Right hindlimb (tissue), 1 donor: ENCODE results near the gene KSR1.

Source experiments
- DNase-seq: peaks from one replicate; pipeline ENCODE4 v3.0.0-alpha.2; 2018

The KSR1 gene

DNA sequence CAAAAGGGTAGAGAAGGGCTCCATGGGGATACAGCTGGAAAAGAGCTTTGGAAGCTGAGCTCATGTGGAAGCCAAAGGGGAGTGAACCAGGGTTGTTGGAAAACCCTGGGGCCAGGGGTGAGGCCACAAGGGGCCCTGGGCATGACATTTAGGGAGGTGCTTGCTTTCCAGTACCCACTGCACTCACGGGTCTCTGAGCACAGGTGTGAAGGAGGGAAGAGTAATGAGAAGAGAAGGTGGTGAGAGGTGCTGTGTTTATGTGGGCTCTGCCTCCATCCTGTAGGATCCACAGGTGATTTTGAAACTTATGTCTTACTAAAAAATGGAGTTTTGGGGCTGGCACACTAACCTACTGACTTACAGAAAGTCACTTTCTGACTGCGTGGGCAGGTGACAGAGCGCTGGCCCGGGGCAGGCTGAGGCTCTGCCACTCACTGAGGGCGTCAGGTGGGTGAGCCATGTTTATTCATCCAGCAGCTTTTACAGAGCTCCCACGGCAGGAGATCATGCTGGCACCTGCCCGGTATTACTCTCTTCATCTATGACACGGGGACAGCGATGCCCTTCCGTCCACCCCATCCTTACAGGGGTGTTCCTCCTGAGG lies 18.9 kb downstream of the KSR1 start:
- no peak for DNase-seq

DNA sequence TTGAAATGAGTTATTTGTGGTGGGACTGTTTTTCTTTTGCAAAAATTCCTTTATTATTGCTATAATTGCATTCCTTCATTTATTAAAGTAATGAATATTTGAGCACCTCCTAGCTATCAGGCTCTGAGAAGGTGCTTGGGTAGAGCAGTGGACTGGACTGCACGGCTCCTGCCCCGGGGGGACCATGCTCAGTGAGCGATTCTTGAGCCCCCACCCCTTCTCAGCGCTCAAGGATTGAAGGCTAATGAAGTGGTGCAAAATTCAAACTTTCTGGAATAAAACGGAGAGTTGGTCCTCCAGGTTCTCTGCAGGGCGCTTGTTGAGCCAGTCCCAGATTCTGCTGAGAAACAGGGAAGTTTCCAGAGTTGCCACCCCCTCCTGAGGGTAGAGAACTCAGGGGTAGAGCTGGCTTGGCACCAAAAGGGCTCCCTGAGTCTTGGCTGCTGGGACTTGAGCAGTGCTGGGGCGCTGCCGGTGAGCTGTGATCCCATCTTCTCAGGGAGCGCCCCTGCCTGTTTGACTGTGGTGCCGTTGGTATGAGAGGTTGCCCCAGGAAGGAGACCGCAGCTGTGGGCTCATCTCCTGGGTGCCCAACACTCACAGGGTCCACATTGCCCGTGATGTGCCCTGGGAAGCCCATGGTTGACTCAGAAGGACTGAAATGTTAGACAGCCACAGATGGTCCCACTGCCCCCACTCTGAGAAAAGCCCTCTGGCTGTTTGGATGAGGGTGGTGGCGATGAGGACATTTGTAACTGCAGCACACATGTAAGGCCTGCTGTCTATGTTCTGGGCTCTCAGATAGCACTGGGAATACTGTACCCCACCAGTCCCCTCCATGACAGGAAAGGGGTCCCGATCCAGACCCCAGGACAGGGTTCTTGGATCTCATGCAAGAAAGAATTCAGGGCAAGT lies 20.0 kb downstream of the KSR1 start:
- DNase-seq = no peak

DNA sequence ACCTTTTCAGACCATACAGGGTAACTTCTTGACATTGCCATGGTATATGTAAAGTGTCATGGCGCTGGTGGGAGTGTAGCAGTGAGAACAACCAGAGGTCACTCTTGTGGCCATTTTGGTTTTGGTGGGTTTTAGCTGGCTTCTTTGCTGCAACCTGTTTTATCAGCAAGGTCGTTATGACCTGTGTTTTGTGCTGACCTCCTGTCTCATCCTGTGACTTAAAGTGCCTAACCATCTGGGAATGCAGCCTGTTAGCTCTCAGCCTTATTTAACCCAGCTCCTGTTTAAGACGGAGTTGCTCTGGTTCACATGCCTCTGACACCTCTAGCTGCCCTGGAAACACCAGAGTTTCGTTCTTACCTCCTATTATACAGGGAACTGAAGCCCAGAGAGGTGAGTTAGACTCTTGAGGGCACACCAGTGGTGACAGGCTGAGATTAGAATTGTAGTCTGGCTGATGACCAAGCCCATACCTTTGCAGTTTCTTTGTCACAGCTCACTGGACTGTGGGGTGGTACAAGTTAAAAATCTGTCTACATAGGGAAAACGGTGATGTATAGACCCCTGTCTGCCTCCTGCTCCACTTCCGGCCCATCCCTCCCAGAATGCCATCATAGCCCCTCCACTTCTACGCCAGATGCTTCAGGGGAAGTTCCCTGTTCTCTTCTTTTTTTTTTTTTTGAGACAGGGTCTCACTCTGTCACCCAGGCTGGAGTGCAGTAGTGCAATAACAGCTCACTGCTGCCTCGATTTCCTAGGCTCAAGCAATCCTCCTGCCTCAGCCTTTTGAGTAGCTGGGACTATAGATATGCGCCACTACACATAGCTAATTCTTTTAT lies 21.0 kb downstream of the KSR1 start:
- DNase-seq = no peak

DNA sequence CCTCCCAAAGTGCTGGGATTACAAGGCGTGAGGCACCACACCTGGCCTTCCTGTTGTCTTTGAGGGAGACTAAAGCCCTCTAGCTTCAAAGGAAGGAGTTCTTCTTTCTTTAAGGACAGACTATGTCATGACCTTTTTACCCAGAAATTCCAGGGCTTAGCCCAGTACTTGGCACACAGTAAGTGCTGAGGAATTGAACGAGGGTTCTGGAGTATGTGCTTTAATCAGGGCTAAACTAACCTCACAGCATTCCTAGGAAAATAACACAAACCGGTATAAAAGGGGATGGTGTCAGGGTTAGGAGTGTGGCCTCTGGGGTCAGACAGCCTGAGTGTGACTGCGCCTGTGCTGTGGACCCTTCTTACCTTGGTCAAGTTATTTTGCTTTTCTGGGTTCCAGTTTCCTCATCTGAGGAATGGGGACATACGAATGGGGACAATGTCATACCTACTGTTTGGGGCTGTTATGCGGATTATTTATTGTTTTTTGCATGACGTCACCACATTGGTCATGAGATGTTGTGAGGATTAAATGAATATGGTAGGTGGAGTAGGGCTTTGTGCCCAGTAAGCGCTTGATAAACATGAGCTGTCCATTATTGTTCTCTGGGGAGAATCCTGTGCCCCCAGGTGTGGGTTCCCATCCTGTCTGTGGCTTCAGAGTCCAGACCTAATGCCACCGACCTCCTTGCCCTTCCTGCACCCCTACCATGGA lies 21.9 kb downstream of the KSR1 start:
- DNase-seq = no peak

DNA sequence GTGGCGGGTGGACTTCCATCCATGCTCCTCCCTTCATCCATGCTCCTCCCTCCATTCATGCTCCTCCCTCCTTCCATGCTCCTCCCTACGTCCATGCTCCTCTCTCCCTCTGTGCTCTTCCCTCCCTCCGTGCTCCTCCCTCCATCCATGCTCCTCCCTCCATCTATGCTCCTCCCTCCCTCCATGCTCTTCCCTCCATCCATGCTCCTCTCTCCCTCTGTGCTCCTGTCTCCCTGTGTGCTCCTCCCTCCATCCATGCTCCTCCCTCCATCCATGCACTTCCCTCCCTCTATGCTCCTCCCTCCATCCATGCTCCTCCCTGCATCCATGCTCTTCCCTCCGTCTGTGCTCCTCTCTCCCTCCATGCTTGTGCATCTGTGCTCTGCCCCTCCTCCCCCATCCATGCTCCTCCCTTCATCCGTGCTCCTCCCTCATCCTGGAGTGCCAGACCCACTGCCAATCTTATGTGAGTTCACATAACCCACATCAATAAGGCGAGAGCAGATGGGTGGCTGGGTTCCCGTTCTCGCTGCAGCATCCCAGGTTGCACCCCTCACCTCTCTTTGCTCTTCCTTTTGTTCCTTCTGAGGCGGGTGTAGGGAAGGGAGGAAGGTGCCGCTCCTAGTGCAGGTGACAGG lies 22.8 kb downstream of the KSR1 start:
- no peak for DNase-seq

DNA sequence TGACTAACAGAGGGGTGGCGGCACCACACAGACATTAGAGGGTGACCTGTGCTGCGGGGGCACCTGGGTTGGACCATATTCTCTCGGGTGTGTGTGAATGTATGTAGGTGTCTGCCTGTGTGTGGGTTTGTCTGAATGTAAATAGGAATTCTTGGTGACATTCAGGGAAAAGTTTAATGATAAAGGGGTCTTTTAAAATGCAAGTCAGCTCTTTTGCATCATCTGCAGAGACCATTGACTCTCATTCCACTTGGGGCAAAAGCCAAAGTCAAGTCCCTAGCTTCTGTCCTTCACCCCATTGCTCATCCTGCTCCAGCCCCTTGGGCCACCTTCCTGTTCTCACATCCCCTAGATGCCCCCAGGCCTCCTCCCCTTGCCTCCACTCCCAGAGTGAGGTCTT lies 23.6 kb downstream of the KSR1 start:
- no peak for DNase-seq

DNA sequence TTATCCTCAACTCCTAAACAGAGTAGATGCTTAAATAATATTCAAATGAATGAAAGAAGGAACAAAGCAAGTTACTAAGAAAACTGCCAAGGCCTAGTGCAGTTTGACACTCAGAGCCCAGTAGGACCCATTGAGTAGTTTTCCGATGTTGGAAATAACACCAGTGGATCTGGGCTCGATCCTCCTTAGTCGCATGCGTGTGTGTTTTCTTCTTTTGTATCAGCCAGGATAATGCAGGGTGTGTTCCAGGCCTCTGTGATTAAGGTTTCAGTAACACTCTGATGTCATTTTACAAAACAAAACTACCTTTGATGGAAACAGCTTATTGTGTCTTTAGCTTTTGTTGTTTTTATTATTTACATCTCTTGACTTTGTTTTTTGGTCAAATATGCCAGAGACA lies 24.5 kb downstream of the KSR1 start:
- DNase-seq = no peak

DNA sequence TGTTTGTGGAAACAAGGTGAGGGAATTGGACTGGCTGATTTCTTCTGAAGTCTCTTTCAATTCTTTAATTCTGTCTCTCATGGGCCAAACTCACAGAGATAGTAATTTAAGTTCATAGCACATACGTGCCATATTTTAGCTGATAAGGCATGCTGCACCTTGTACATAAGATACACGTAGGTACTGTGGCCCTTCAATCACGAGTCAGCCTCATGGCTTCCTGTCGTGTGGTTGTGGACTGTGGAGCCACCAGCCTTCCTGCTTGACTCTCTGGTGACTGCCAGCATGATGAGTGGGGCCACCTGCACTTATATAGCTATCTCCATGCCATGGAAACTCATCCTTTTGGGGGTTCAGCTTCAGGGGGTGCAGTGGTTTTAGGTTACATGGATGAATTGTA lies 25.1 kb downstream of the KSR1 start:
- no peak for DNase-seq

DNA sequence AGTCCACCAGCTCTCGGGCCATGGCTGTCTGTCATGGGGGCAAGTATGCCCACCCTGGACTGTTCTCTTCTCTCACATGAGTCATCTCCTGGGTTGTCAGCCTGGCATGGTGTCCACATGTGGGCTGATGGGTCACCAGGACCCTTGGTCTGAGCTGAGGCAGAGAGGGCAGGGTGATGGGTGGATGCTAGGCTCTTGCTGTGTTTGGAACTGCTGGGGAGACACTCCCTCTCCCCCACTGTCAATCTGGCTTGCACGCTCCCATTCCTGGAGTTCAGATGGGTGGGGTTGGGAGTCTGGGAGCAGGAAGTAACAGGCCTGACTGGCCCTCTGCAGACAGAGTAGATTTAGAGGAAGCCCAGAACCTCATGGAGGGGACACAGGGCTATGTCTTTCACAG lies 28.9 kb downstream of the KSR1 start:
- no peak for DNase-seq

DNA sequence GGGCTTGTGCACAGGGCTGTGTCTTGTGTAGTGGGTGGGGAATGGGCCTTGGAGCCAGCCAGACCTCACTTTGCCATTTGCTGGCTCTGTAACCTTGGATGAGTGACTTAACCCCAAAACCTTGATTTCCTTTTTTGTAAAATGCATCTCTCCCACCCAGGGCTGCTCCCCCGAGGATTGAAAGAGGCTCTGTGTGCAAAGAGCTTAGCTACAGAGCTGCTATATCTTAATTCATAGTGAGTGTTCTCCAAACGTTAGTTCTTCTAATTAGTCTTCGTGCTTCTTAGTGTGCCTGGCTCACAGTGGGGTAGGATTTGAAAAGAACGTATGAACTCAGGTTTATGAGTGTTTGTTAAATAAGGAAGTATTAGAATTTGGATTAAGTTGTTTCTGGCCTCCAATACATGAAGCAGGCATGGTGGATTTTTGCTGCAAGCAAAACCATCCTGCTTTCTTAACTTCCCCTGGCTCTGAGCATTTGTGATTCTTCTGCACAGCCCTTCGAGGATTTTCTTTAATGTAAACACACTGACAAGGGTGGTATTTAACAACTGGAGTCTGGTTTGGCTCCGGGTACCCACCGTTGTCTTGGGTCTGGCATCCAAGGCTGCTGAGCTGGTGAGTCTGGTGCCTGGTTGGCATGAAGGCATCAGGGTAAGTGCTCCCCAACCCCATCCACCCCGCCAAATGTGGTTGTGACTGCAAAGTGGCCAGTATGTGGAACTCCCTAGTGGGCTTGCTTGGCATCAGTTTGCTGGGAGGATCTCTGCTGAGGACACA lies 29.7 kb downstream of the KSR1 start:
- no peak for DNase-seq

DNA sequence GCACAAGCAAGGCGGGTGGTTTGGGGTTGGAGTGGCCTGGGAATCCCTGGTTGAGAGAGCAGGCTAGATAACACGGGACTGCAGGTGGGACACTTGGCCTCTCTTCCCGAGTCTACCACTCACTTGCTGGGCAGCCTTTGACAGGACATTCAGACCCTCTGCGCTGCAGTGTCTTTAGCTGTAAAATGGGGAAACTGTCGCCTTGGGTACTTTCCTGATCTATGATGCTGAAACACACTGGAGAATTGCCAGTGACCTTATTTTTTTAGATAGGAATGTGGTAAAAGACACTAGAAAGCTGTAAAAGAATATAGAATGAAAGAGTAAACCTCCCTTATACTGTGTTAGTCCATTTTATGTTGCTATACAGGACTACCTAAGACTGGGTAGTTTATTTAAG lies 30.5 kb downstream of the KSR1 start:
- no peak for DNase-seq

DNA sequence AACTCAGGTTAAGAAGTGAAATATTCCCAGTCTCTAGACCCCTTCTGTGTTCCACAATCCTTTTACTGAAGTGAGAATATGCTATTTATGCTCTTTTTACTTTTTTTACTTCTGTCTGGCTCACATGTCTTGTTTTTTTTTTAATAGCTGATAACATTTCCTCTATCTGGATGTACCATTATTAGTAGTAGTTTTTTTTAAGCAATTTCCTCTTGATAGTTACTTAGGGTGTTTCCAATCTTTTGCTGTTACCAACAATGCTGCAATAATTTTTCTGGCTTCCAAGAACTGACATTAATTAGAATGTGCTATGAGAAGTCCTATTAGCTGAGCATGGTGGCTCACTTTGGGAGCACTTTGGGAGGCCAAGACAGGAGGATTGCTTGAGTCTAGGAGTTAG lies 32.0 kb downstream of the KSR1 start:
- no peak for DNase-seq

DNA sequence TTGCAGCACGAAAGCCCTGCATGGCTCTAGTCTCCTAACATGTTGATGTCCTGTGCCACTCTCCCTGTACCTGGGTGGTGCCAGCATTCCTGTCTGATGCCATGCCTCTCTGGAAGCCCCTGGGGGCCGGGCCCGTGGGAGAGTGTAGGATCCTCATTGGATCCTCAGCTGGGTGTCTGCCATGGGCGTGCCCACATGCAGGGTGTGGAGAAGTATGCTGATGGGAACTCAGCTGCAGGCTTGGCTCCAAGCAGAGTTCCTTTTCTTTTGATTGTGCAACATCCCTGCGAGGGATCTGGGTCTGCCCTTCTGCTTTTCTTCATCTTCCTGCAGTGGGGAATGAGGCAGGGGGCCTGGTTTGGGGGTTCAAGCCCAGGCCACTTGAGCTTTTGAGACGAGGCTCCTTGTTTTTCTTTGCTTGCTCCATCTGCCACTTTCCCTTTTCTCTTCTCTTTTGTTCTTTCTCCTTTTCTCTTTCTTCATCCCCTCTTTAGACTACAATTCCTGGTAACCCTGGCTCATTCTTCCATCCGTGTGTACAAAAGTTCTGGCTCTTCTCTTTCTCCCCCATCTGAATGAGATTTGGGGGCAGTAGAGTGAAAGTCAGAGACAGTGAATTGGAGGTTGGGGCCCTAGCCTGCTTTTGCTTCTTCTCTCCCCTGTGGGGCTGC lies 32.9 kb downstream of the KSR1 start:
- DNase-seq = peak; percentile 41

DNA sequence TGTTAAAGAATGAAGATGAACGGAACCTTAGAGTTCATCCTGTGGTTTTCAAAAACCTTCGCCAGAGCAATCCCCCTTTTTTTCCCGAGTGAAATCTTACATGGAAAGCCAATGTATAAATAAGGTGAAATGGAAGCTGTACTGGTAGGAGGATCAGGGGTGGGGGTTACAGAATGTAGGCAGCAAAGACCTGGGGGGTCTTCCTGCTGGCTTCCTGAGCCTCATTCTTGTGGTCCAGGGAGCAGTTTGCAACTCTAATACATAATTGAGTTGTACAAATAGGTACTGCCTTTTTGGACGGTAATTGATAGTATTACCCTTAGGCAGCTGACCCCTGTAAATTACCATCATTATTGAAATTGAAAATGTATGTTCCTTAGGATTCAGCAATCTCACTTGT lies 34.1 kb downstream of the KSR1 start:
- no peak for DNase-seq

DNA sequence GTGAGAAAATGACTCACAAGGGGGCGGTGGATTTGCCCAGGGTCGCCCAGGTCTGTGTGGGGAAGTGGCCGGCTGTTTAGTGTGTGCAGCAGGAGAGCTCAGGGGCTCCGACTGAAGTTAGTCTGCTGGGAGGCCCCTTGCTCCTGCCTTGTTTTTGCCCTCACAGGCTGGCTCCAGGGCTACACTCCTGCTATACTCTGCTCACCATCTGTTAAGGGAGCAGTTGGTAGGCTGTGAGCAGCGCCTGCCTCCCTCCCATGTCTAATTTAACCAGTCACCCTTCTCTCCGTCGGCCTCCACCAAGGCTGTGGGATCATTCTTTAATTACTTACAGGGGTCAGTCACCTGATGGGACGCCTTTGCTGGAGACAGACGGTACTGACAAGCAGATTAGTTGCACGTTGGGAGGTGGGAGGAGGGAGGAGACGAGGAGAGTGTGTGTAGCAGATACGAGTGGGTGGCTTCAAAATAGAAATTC lies 35.5 kb downstream of the KSR1 start:
- no peak for DNase-seq

DNA sequence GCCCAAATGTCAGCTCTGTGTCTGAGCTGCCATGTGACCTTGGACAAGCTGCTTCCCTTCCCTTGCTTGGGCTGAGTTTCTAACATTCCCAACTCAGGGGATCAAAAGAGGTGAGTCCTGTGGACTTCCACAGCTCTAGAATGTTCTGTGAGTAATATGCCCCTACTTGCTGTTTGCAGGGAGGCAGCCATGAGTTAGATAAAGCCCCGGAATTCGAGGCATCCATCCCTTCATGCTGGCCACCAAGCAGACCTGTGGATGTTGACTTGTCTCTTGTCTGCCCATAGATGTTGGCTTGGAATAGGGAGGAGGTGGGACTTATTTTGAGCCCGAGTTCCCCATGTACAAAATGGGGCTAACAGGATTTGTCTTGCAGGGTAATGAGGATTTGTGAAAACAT lies 36.2 kb downstream of the KSR1 start:
- no peak for DNase-seq

DNA sequence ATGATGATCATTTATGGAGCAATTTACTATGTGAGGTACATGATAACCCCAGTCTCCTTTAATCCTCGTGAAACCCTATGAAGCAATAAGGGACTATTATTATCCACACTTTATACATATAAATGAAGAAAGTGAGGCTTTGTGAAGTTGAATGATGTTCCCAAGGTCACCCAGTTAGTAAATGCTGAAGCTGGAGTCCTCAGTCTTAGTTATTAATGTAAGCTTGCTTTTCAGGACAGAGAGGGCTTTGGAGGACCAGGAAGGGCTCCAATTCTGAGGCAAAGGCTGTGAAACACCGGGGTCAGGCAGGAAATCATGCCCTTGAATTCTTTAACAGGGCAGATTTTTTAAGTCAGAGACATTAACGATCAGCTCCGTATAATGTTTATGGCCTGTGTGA lies 36.8 kb downstream of the KSR1 start:
- no peak for DNase-seq

DNA sequence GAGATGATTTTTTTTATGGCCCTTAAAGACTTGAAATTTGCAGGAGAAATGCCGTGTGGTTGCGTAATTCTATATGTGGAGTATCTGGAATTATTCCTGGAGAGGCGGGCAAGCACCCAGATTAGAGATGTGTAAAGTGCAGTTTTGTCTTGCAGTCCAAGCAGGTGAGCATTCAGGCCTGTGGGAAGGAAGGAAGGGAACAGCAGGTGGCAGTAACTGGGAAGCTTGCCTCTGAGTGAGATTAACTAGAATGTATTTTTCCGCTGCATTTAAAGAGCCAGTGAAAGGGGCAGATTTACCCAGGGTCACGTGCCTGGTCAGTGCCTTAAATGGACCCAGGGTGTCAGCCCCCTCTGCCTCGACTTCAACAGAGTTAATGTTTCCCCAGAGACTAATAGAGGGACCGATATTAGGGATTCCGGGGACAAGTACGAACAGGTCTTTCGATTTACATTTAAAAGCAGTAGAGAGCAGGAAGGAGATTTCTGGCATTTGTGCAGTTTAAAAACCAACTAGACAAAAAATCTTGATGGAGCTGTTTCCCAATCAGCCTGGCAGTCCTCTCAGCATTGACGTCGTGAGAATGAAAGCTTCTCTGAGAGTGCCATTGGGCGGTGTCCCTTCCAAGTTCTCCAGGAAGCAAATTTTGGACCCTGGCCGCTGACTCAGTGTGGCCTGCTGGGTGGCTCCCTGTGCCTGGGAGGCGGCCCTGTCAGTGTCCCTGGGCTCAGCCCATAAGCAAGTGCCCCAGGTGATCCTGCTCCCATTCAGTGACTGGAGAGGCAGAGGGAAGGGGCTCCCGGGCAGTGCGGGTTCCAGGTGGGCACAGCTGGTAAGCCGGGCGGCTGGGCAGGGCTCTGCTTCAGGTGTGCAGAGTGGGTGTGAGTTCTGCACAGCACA lies 38.2 kb downstream of the KSR1 start:
- DNase-seq = peak; percentile 64

DNA sequence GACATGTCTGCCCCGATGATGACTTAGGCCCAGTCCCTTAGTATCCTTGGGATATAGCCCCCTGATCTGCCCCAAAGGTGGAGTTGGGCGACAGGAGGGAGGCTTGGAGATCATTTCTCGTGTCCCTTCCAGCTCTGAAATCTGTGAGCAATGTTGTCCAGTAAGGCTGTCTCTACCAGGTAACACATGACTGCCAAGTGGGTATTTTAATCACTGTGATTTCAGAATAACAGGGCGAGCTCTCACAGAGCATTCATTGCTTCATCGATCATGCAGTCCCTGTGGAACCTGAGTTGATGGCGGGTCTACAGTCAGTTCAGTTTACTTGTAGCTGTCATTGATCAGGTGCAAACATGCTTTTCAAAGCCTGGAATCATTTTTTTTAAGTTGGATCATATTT lies 39.2 kb downstream of the KSR1 start:
- DNase-seq = no peak

DNA sequence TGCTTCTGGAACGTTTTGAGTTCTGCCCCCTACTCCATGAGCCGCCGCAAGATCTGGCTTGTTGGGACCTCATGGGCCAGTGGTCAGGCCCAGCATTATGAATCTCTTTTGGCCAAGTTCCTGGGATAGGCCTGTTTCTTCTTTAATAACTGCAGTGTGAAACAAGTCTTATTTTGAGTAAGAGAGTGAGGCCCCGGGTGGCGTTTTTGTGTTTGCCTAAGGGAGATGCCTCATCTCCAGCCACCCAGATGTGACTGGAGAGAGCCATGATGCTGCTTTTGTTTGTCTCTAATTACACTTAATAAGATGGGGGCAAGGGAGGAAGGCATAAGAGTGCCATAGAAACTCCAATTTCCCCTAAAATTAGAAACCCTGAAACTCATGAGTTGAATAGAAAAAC lies 39.8 kb downstream of the KSR1 start:
- DNase-seq = no peak
